IMR-90 (cell line): ENCODE data around the gene ATP11A. TPM values are rescaled to one million over a fixed set of nuclear protein-coding genes. Genes with fewer than 3 reads are reported as not detected.
A peak's percentile ranks its signal among the peaks of the same experiment; 100 is the strongest.

Experiments used
- ATAC-seq: fragments of 200-7000 bp; cut with Tn5 transposase; 2 replicates; pipeline ENCODE4 v1.9.1; 2020; ENCODE audit warnings: low read depth, mild to moderate bottlenecking, moderate library complexity
- BruUV-seq: library from RNA; stranded (reverse); fragments of 400-500 nt; replicated peaks from 2 replicates; lab custom pipeline; 2021; lab: Mats Ljungman, UMichigan
- CTCF ChIA-PET: fragments of 300-600 bp; formaldehyde crosslinking; extraction: SDS; loops from one replicate; lab custom pipeline; 2021; ENCODE audit warnings: antibody characterized with exemption; lab: Yijun Ruan, JAX
- POLR2A ChIA-PET: fragments of 300-600 bp; sonication (Branson Sonifier 250); formaldehyde crosslinking; loops from one replicate; lab custom pipeline; 2022; ENCODE audit warnings: antibody characterized with exemption; ENCODE audit not compliant: unreplicated experiment; lab: Charles Lee
- DNase-seq: peaks from one replicate; pipeline ENCODE4 v3.0.0; 2013
- H2AFZ ChIP-seq: replicated peaks from 2 replicates; pipeline ENCODE3; 2013; ENCODE audit warnings: low read length, mild to moderate bottlenecking; ENCODE audit not compliant: poor library complexity
- H2AK5ac ChIP-seq: 2 replicates; pipeline ENCODE4 v1.6.1; 2013; ENCODE audit warnings: low read depth, low read length, inconsistent platforms
- H2AK9ac ChIP-seq: replicated peaks from 2 replicates; pipeline ENCODE3; 2013; ENCODE audit warnings: mild to moderate bottlenecking, low read depth, low read length, moderate library complexity; ENCODE audit not compliant: poor library complexity
- H2BK120ac ChIP-seq: 2 replicates; pipeline ENCODE4 v1.6.1; 2013; ENCODE audit warnings: low read depth, low read length, inconsistent platforms
- H2BK15ac ChIP-seq: 3 replicates; pipeline ENCODE4 v1.6.1; 2013; ENCODE audit warnings: low read depth, low read length, inconsistent platforms
- H2BK20ac ChIP-seq: 2 replicates; pipeline ENCODE4 v1.6.1; 2013; ENCODE audit warnings: low read depth, mild to moderate bottlenecking, inconsistent platforms, low read length, moderate library complexity
- H2BK5ac ChIP-seq: 2 replicates; pipeline ENCODE4 v1.6.1; 2013; ENCODE audit warnings: mild to moderate bottlenecking, low read depth, low read length, inconsistent platforms; ENCODE audit not compliant: poor library complexity, severe bottlenecking
- H3K14ac ChIP-seq: replicated peaks from 2 replicates; pipeline ENCODE4 v1.6.1; 2013; ENCODE audit warnings: low read depth, low read length, inconsistent platforms
- H3K18ac ChIP-seq: 2 replicates; pipeline ENCODE4 v1.6.1; 2013; ENCODE audit warnings: low read depth, low read length, control low read depth
- H3K23ac ChIP-seq: 2 replicates; pipeline ENCODE4 v1.6.1; 2013; ENCODE audit warnings: low read depth, low read length, inconsistent platforms
- H3K27ac ChIP-seq: 2 replicates; pipeline ENCODE4 v1.5.1; 2013; ENCODE audit warnings: mild to moderate bottlenecking, control low read depth, low read length; ENCODE audit not compliant: insufficient read depth
- H3K27me3 ChIP-seq: 2 replicates; pipeline ENCODE4 v1.6.1; 2013; ENCODE audit warnings: low read length; ENCODE audit not compliant: control insufficient read depth, insufficient read depth
- H3K36me3 ChIP-seq: 2 replicates; pipeline ENCODE4 v1.6.1; 2013; ENCODE audit warnings: low read length, mixed read lengths; ENCODE audit not compliant: control insufficient read depth, insufficient read depth
- H3K4ac ChIP-seq: 2 replicates; pipeline ENCODE4 v1.6.1; 2013; ENCODE audit warnings: low read depth, low read length, inconsistent platforms
- H3K4me1 ChIP-seq: 2 replicates; pipeline ENCODE4 v1.6.1; 2013; ENCODE audit warnings: low read length, mixed read lengths; ENCODE audit not compliant: control insufficient read depth, insufficient read depth
- H3K4me2 ChIP-seq: 2 replicates; pipeline ENCODE4 v1.6.1; 2013; ENCODE audit warnings: low read depth, mild to moderate bottlenecking, control low read depth, low read length, moderate library complexity
- H3K4me3 ChIP-seq: 2 replicates; pipeline ENCODE4 v1.5.1; 2013; ENCODE audit warnings: low read depth, mild to moderate bottlenecking, control low read depth, low read length, moderate library complexity; ENCODE audit not compliant: insufficient read depth
- H3K56ac ChIP-seq: 2 replicates; pipeline ENCODE4 v1.6.1; 2013; ENCODE audit warnings: low read length, inconsistent platforms; ENCODE audit not compliant: insufficient read depth; ENCODE audit errors: extremely low read depth
- H3K79me1 ChIP-seq, 2 experiments: 2 replicates each; pipeline ENCODE4 v1.6.1; 2013; ENCODE audit warnings: low read length in 2 of 2, inconsistent platforms in 1 of 2, low read depth in 1 of 2
- H3K9ac ChIP-seq: 2 replicates; pipeline ENCODE4 v1.6.1; 2013; ENCODE audit warnings: low read depth, low read length, control low read depth
- H3K9me1 ChIP-seq: 2 replicates; pipeline ENCODE4 v1.6.1; 2013; ENCODE audit warnings: low read length, inconsistent platforms; ENCODE audit not compliant: insufficient read depth
- H3K9me3 ChIP-seq: 2 replicates; pipeline ENCODE4 v1.6.1; 2013; ENCODE audit warnings: low read length; ENCODE audit not compliant: control insufficient read depth, insufficient read depth
- H4K20me1 ChIP-seq: 2 replicates; pipeline ENCODE4 v1.6.1; 2013; ENCODE audit warnings: low read length, inconsistent platforms; ENCODE audit not compliant: insufficient read depth
- H4K5ac ChIP-seq: 2 replicates; pipeline ENCODE4 v1.6.1; 2013; ENCODE audit warnings: mild to moderate bottlenecking, low read depth, low read length, control low read depth
- H4K8ac ChIP-seq, 2 experiments: 2 replicates each; pipeline ENCODE4 v1.6.1; 2013; ENCODE audit warnings: low read depth in 2 of 2, low read length in 2 of 2, control low read depth in 1 of 2, inconsistent platforms in 1 of 2
- H4K91ac ChIP-seq: 2 replicates; pipeline ENCODE4 v1.6.1; 2013; ENCODE audit warnings: low read depth, low read length, inconsistent platforms; ENCODE audit not compliant: insufficient read depth
- CHD1 ChIP-seq: IDR thresholded peaks from 2 replicates; pipeline ENCODE4 v1.6.1; 2012; ENCODE audit warnings: low read depth, low read length, improper control_type of control experiment
- CTCF ChIP-seq: conservative IDR thresholded peaks from 2 replicates; pipeline ENCODE4 v1.5.1; 2012; ENCODE audit warnings: mild to moderate bottlenecking, low read depth, low read length, improper control_type of control experiment
- ELK1 ChIP-seq: fragments of 150-350 bp; IDR thresholded peaks from 2 replicates; pipeline ENCODE4 v1.6.1; 2016; ENCODE audit warnings: low read depth, mild to moderate bottlenecking, low read length, moderate library complexity, borderline replicate concordance
- FOS ChIP-seq: fragments of 150-350 bp; IDR thresholded peaks from 2 replicates; pipeline ENCODE4 v1.6.1; 2016; ENCODE audit warnings: low read depth, low read length
- MAFK ChIP-seq: IDR thresholded peaks from 2 replicates; pipeline ENCODE4 v1.6.1; 2012; ENCODE audit warnings: low read depth, low read length, improper control_type of control experiment
- MAZ ChIP-seq: IDR thresholded peaks from 2 replicates; pipeline ENCODE4 v1.6.1; 2012; ENCODE audit warnings: low read depth, mild to moderate bottlenecking, low read length, improper control_type of control experiment, moderate library complexity, borderline replicate concordance
- MXI1 ChIP-seq: IDR thresholded peaks from 2 replicates; pipeline ENCODE4 v1.6.1; 2012; ENCODE audit warnings: low read depth, mild to moderate bottlenecking, low read length, moderate library complexity, borderline replicate concordance
- NFE2L2 ChIP-seq: fragments of 150-350 bp; IDR thresholded peaks from 2 replicates; pipeline ENCODE4 v1.6.1; 2016; ENCODE audit warnings: low read depth, mild to moderate bottlenecking, low read length
- POLR2A ChIP-seq: IDR thresholded peaks from 2 replicates; pipeline ENCODE4 v1.6.1; 2012; ENCODE audit warnings: mild to moderate bottlenecking, low read depth, low read length
- RAD21 ChIP-seq: IDR thresholded peaks from 2 replicates; pipeline ENCODE4 v1.6.1; 2012; ENCODE audit warnings: low read length, improper control_type of control experiment
- RCOR1 ChIP-seq: IDR thresholded peaks from 2 replicates; pipeline ENCODE4 v1.6.1; 2012; ENCODE audit warnings: mild to moderate bottlenecking, low read length, improper control_type of control experiment; ENCODE audit not compliant: insufficient replicate concordance
- RFX5 ChIP-seq: IDR thresholded peaks from 2 replicates; pipeline ENCODE4 v1.8.0; 2012; ENCODE audit warnings: low read depth, mild to moderate bottlenecking, low read length, moderate library complexity
- SMC3 ChIP-seq: fragments of 150-350 bp; IDR thresholded peaks from 2 replicates; pipeline ENCODE4 v1.6.1; 2016; ENCODE audit warnings: low read depth, mild to moderate bottlenecking, antibody characterized with exemption, low read length, moderate library complexity
- USF2 ChIP-seq: fragments of 150-350 bp; IDR thresholded peaks from 2 replicates; pipeline ENCODE4 v1.6.1; 2017; ENCODE audit warnings: mild to moderate bottlenecking, antibody characterized with exemption, low read length, low read depth
- WGBS, 2 experiments: methylation state at CpG; one replicate each; pipeline versions ENCODE4 v1.1.5 to v1.1.7; 2013; ENCODE audit warnings: missing lambda C conversion rate in 2 of 2; ENCODE audit not compliant: insufficient read length in 1 of 2; ENCODE audit errors: extremely low coverage in 2 of 2; 5-methylcytosine and 5-hydroxymethylcytosine counted together
- dilution Hi-C: fragments of 300-500 bp; cut with HindIII; formaldehyde crosslinking; loops from one replicate; pipeline ENCODE4 v1.14.3; 2018; ENCODE audit warnings: low sequenced_read_pairs; ENCODE audit not compliant: unreplicated experiment
- in situ Hi-C: fragments of 300-500 bp; cut with MboI; formaldehyde crosslinking; loops from 3 replicates; pipeline ENCODE4 v1.14.3; 2019; ENCODE audit warnings: low sequenced_read_pairs, inconsistent platforms, mixed read lengths
- intact Hi-C: fragments of 100-400 bp; cut with micrococcal nuclease; formaldehyde crosslinking; loops from 2 replicates; pipeline ENCODE4 v1.10.0; 2022
- polyA plus RNA-seq, 3 experiments: library from polyadenylated mRNA; depleted of rRNA; stranded (reverse); fragments of >200 nt; gene quantifications; 2 replicates each; pipeline ENCODE4 v1.2.3, GENCODE V29; 2012; ENCODE audit warnings: low replicate concordance in 1 of 3
- total RNA-seq: library from RNA; depleted of rRNA; stranded (reverse); fragments of >200 nt; gene quantifications from 2 replicates; pipeline ENCODE4 v1.2.3, GENCODE V29; 2012

ATP11A gene
- total and polyA plus RNA-seq, 2 of the 4 experiments (the other 2 are of a cell fraction) = 8.4 to 12.0 TPM

- H3K14ac ChIP-seq = no peak overlapping the region
- no peak overlapping the region for H3K4me3 ChIP-seq
- H4K8ac ChIP-seq = peak overlapping the region; percentile 42 to 48; a peak in 2 of 4 replicates
- peaks cover 24 to 42% of the 10 kb centered on the region in 2 experiments for H3K79me1 ChIP-seq
- H3K56ac ChIP-seq = no peak overlapping the region
- in situ Hi-C loops = no loop called here
- DNase-seq (no peak), ATAC-seq (no peak)
- H3K23ac ChIP-seq = no peak overlapping the region
- intact Hi-C loops = no loop called here
- peaks cover 12% of the 10 kb centered on the region; the same call in 1 of the 2 replicates for H4K20me1 ChIP-seq
- H3K4me1 ChIP-seq = peaks cover 27% of the 10 kb centered on the region
- H2AFZ ChIP-seq = no peak overlapping the region
- dilution Hi-C loops = no loop called here
- H2AK5ac ChIP-seq = peak overlapping the region; percentile 86; the same call in 1 of the 2 replicates
- no peaks in the 10 kb centered on the region for H3K9me3 ChIP-seq
- H4K91ac ChIP-seq = peak overlapping the region; percentile 80
- no peaks in the 10 kb centered on the region for H3K27me3 ChIP-seq
- H3K9ac ChIP-seq = no peak overlapping the region
- no TSS peak for BruUV-seq
- no peak overlapping the region for H3K4me2 ChIP-seq
- peak overlapping the region; percentile 79 for H3K4ac ChIP-seq
- H2BK120ac ChIP-seq = peak overlapping the region; percentile 80
- peak overlapping the region; percentile 67; the same call in 1 of the 2 replicates for H3K18ac ChIP-seq
- peak overlapping the region; percentile 74 for H4K5ac ChIP-seq
- H3K27ac ChIP-seq = peak overlapping the region; percentile 47; the same call in 1 of the 2 replicates
- CTCF ChIA-PET = no interaction called here
- peak overlapping the region; percentile 86; the same call in 2 of the 3 replicates for H2BK15ac ChIP-seq
- no peaks in the 10 kb centered on the region for H3K36me3 ChIP-seq
- 100% methylated on average over 9 of the region's 26 CpGs; no CpG with 5 or more reads in 1 of the 2 experiments for WGBS, 2 experiments
- H2BK20ac ChIP-seq = peak overlapping the region; percentile 81
- POLR2A ChIA-PET = no interaction called here
- H2AK9ac ChIP-seq = no peak overlapping the region
- peak overlapping the region; percentile 77 for H2BK5ac ChIP-seq
- H3K9me1 ChIP-seq = peaks cover 15% of the 10 kb centered on the region
- no peak for TF ChIP-seq POLR2A
- TF ChIP-seq NFE2L2 = no peak
- no peak for TF ChIP-seq MAFK
- no peak for TF ChIP-seq RAD21
- TF ChIP-seq RFX5 = no peak
- no peak for TF ChIP-seq ELK1
- TF ChIP-seq FOS = no peak
- TF ChIP-seq MAZ = no peak
- no peak for TF ChIP-seq USF2
- no peak for TF ChIP-seq RCOR1
- no peak for TF ChIP-seq SMC3
- no peak for TF ChIP-seq CHD1
- no peak for TF ChIP-seq CTCF
- TF ChIP-seq MXI1 = no peak
Observed at GRCh38 chr13:112721198-112722104, 31.6 kb downstream of the ATP11A start.
